CD4-positive, alpha-beta T cell treated with Interleukin-12 subunit alpha and Interleukin-12 subunit beta, for 1 hour (primary cell): ENCODE results near the gene SEC24A.
"Not testable (repeated sequence)": the region's sequence is repeated elsewhere in the genome, so short reads cannot be mapped to it uniquely, and the experiment has no call there.

Source experiments
- DNase-seq: peaks from one replicate; pipeline ENCODE4 v3.0.0-alpha.2; 2020

Gene SEC24A

DNA sequence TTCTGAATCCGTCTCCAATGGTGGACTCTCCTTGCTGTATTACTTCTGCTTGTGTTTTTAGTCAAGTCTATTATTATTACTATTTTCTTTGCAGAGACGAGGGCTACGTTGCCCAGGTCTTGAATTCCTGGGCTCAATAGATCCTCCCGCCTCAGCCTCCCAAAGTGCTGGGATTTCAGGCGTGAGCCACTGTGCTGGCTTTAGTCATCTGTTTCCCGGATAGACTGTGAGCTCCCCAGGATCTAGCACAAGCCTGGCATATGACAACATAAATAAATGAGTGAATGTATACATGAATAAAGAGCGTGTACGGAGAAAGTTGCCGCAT, 109.6 kb downstream of the SEC24A start:
- DNase-seq, result no peak

DNA sequence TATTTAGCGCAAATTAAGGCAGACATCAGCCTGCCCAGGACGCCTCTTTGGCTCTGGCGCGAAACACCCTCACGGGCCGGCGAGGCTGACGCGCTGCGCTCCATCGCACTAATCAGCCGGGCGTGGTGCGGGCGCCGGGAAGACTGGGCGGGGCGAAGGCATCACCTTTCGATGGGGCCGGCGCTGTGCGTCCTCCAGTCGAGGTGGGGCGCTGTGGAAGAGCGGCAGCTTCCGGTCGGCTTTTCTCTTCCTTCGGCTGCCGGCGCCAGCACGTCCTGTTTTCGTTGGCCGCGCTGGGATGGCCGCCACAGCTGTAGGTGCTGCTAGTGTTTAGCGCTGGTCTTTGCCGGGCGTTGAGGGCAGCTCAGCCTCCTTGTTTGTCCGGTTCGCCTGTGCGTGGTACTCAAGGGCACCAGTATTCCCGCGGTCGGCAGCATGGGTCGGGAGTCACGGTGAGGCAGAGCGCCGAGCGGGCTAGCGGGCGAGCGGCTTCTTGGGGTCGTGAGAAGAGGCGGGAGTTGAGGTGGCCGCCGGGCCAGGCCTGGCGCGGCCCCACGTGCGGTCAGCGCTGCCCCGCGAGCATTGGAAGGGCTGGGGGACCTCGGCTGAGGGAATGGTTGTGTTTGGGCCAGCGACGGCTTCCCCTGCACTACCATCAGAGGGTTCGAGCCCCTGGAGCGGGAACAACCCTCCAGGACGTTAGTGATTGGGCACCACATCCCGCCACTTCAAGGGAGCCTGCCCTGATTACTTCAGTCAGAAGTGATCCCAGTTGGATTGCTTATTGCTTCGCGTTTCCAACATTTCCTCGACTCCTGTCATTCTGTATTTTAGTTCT, 110.1 kb downstream of the SEC24A start, which contains the start of gene DDX46:
TSS of gene DDX46 (plus strand) at position 276 of the 838 bp plus-strand sequence. CDS start at position 436, 160 bp downstream.
- DNase-seq, result peak; percentile 95

GRCh38 chr5:134767528-134768291, 119.1 kb downstream of the SEC24A start:
- not testable (repeated sequence) for DNase-seq

- no peak for DNase-seq
Observed at GRCh38 chr5:134769206-134769605, 120.6 kb downstream of the SEC24A start.

- DNase-seq, result no peak
Observed at GRCh38 chr5:134772461-134773125, 124.0 kb downstream of the SEC24A start.

GRCh38 chr5:134777366-134777765, 128.8 kb downstream of the SEC24A start:
- DNase-seq, result no peak
